NCI-H2029 (cell line): ENCODE data around the gene SDK1.

Experiments used
- DNase-seq: peaks from one replicate; lab custom pipeline; 2025; lab: John Stamatoyannopoulos, UW

Gene SDK1

GRCh38 chr7:4137552-4137951, 836.5 kb downstream of the SDK1 start:
- no peak for DNase-seq

GRCh38 chr7:4138866-4139265, 837.8 kb downstream of the SDK1 start:
- no peak for DNase-seq

GRCh38 chr7:4139656-4140625, 838.9 kb downstream of the SDK1 start:
- DNase-seq, result no peak

GRCh38 chr7:4140933-4141332, 839.9 kb downstream of the SDK1 start:
- DNase-seq, result no peak

- no peak for DNase-seq
Measured at GRCh38 chr7:4143006-4143405, 842.0 kb downstream of the SDK1 start.

- no peak for DNase-seq
Measured at GRCh38 chr7:4143511-4144171, 842.6 kb downstream of the SDK1 start.

DNA sequence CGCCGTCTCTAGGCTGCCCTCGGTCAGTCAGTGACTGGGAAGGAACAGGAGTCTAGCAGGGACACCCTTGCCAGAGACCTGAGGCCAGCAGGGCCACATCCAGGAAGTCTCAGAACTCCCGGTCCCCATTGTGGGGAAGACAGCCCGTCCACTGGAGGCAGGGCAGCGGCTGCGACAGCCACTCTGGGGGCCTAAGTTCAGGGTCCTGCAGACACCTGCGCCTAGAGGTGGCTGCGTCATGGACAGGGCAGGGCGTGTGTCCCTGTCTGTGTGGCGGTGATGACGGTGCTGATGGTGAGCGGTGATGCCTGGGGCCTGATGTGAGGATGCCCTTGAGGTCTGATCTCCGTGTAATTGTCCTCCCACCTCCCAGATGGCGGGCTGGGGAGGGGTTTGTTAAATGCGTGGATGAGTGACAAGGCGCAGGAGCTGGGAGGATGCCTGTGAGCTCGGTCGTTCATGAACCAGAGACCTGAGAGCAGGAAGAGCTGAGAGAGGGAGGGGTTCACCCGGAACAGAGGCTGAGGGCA, 843.2 kb downstream of the SDK1 start:
- no peak for DNase-seq

DNA sequence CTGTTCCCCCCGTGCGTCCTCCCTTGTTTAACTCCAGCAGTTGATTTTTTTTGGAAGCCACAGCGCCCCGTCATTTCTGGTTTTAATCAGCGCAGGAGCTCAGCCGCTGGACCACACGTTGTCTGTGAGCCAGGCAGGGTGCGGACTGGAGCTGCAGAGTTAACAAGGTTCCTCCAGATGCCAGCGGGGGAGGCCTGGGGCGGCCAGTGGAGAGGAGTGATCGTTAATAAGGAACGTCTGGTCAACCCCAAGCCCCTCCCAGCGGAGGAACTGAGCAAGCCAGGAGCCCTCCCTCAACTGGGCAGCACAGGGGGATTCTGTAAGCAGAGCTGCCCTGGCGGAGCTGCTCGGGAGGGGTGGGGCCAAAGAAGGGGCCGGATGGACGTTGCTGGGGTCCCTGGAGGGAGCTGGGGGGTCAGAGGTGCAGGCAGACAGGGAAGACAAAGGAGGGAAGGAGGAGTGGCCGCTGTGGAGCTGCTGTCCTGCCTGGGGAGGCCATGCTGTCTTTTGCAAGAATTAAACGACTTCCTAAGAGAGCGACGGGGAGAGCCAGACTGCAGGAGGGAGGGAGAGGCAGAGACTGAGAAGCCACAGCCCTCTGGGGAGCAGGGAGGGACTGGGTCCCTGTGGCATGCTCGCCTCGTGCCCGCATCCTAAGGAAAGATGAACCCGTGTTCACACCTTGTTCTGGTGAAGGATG, 843.9 kb downstream of the SDK1 start:
- DNase-seq, result no peak

GRCh38 chr7:4145576-4145975, 844.5 kb downstream of the SDK1 start:
- DNase-seq, result no peak

GRCh38 chr7:4147926-4148620, 847.0 kb downstream of the SDK1 start:
- no peak for DNase-seq

GRCh38 chr7:4149236-4149635, 848.2 kb downstream of the SDK1 start:
- DNase-seq, result no peak

DNA sequence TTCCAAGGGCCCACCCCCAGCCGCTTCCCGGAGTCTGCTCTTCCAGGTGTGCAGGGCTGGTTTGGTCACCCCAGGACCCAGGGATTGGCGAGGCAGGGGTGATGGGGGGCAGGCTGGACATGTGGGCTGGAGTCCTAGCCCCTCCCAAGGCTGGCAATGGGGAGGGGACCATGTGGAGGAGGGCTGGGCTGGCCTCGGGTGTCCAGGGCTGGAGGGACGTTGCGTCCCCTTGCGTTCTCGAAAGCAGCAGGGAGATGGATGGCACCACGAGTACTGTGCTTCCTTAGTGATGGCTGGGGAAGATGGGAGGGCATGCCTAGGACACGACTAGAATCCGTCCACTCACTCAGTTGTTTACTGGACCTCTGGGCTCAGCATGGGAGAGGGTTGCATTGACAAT, 848.6 kb downstream of the SDK1 start:
- DNase-seq, result no peak

GRCh38 chr7:4150731-4151130, 849.7 kb downstream of the SDK1 start:
- DNase-seq, result no peak

GRCh38 chr7:4151524-4151923, 850.5 kb downstream of the SDK1 start:
- DNase-seq, result no peak

- peak; percentile 50 for DNase-seq
Measured at GRCh38 chr7:4151926-4152549, 851.0 kb downstream of the SDK1 start.

DNA sequence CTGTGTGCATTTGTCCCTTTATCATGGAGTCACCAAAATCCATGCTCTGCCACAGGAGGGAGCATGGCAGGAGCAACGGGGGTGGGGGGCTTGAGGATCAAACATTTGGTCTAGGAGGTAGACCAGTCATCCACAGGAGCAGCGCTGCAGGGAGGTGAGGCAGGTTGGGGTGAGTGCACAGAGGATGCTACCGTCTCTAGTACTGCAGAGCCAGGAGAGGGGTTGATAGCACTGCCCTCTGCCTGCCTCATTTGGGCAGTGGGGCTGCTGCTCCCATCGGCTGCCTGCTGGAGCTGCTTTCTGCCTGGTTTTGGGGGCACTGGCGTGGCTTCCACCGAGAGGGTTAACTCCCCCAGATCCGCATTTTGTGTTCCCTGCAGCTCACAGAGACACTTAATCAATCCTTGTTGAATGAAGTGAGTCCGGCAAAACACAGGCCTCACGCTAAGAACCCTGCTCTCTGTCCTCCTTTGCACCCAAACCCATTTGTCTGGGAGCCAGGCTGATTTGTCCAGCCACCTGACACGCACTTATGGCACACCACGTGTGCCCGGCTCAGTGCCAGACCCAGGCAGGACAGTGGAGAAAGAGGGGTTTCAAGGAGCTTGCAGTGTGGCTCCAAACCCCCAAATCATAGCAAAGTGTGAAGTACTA, 854.0 kb downstream of the SDK1 start:
- no peak for DNase-seq

- no peak for DNase-seq
Measured at GRCh38 chr7:4156190-4156589, 855.1 kb downstream of the SDK1 start.

GRCh38 chr7:4157651-4158050, 856.6 kb downstream of the SDK1 start:
- no peak for DNase-seq

DNA sequence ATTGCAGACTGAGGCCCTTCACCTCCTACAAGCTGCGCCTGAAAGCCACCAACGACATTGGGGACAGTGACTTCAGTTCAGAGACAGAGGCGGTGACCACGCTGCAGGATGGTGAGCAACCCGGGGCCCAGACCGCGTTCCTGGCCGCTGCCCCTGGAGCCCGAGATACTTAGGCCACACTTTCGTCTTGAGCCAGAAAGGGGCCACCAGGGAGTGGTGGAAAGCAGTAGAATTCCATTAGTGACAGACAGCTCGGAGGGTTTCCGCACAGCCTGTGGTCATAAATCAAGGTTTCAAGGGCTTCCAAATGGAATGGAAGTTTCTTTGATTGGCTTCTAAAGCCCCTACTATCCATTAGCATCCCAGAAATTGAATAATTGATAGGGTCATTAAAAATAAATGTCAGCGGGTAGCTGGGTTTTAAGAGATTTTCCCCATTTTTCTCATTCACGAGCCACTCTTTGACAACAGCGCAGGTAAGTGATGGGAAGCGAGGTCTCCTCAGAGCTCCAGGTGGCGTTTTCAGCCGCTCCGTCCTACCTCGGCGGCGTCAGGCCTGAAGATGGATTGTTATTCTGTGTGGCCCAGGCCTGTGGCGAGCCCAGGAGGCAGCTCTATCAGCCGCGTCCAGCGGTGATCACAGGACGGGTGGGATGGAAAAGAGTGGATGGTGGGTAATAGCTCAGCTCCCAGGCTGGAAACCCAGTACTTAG, 857.5 kb downstream of the SDK1 start:
- no peak for DNase-seq

DNA sequence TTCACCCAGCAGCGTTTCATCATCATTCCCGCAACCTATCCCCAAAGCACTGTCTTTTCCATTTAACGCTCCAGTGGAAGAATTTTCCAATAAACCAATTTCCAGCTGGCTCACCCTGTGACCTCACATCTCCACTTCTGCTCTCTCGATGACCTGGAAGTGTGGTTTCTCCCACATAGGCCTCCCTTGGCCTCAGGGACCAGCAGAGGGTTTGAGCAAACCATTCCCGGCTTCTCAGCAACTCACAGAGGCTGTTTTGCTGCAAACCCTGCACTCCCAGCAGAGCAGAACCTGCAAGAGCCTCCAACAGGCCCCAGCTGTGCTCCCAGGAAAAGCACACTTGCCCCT, 858.1 kb downstream of the SDK1 start:
- no peak for DNase-seq
